GM12878 (cell line): ENCODE measurements around the gene LYRM4. TPM values are rescaled to one million over a fixed set of nuclear protein-coding genes. Genes with fewer than 3 reads are reported as not detected.

ENCODE experiments used
- E4F1 ChIP-seq: fragments of 450-650 bp; IDR thresholded peaks from 2 replicates; pipeline ENCODE4 v1.6.1; 2018; ENCODE audit warnings: borderline replicate concordance, mild to moderate bottlenecking; ENCODE audit not compliant: partially characterized antibody
- TARDBP ChIP-seq: IDR thresholded peaks from 2 replicates; pipeline ENCODE4 v1.6.1; 2016; ENCODE audit warnings: borderline replicate concordance
- USF2 ChIP-seq: IDR thresholded peaks from 2 replicates; pipeline ENCODE4 v1.6.1; 2011; ENCODE audit warnings: low read depth, low read length, improper control_type of control experiment, borderline replicate concordance
- ZNF687 ChIP-seq: fragments of 450-650 bp; IDR thresholded peaks from 2 replicates; pipeline ENCODE4 v1.6.1; 2017; ENCODE audit warnings: mild to moderate bottlenecking, moderate library complexity
- polyA plus RNA-seq, 11 experiments: library from polyadenylated mRNA; depleted of rRNA in 4 of 11; unstranded in 6 of 11; stranded (reverse) in 5 of 11; fragments of >200 nt; fragmentation: Nextera tagmentation in 4 of 11; fragmentation: Illumina TruSeq in 1 of 11; extraction: Ambion mirVana in 4 of 11; extraction: Trizol in 1 of 11; gene quantifications; 1 replicate in 1 of 11; 2 replicates in 10 of 11; pipeline versions ENCODE4 v1.2.1 to v1.2.3, GENCODE V29; 2011 to 2016; ENCODE audit warnings: inconsistent platforms in 2 of 11, missing spikeins in 2 of 11, low read depth in 1 of 11
- total RNA-seq, 4 experiments: library from RNA; depleted of rRNA in 3 of 4; stranded (reverse); fragments of >200 nt in 3 of 4; fragmentation: Illumina TruSeq in 1 of 4; extraction: Trizol in 1 of 4; gene quantifications; 2 replicates each; pipeline versions ENCODE4 v1.2.1 to v1.2.3, GENCODE V29; 2013 to 2021

Gene LYRM4
- total and polyA plus RNA-seq, 10 of the 15 experiments (the other 5 are each of a cell fraction or from before 2014, with no cell fraction given) = 32.7 to 66.8 (median 44.0) TPM

- no peak for TF ChIP-seq E4F1
- TF ChIP-seq ZNF687 = no peak
- TF ChIP-seq USF2 = no peak
- no peak for TF ChIP-seq TARDBP
These were observed 177.5 kb downstream of the LYRM4 start (continued) for GRCh38 chr6:5083307-5083583.
